Lower leg skin (tissue), 4 donors: ENCODE results near the gene DAP3. TPM values are rescaled to one million over a fixed set of nuclear protein-coding genes. Genes with fewer than 3 reads are reported as not detected.
"Not testable (repeated sequence)": the region's sequence is repeated elsewhere in the genome, so short reads cannot be mapped to it uniquely, and the experiment has no call there.

Source experiments
- DNase-seq, 2 donors: peaks; one replicate each; pipeline ENCODE4 v3.0.0-alpha.2; 2019; ENCODE audit warnings: low spot score in 2 of 2
- H3K4me3 ChIP-seq: fragments of 200-600 bp; sonication (generic); 2 replicates; pipeline ENCODE4 v1.5.1; 2017; ENCODE audit warnings: mild to moderate bottlenecking, low read depth; ENCODE audit not compliant: poor library complexity, severe bottlenecking
- CTCF ChIP-seq, 3 donors: fragments of 450-650 bp; IDR thresholded peaks; one replicate each; pipeline ENCODE4 v1.5.1; 2016; ENCODE audit warnings: antibody characterized with exemption in 3 of 3, mild to moderate bottlenecking in 3 of 3, moderate library complexity in 2 of 3
- POLR2A ChIP-seq, 2 donors: fragments of 450-650 bp; IDR thresholded peaks; one replicate each; pipeline ENCODE4 v1.6.1; 2016 to 2017; ENCODE audit warnings: antibody characterized with exemption in 2 of 2, mild to moderate bottlenecking in 1 of 2, moderate library complexity in 1 of 2
- WGBS, 2 donors: methylation state at CpG; one replicate each; pipeline ENCODE4 v1.1.5; 2018; 5-methylcytosine and 5-hydroxymethylcytosine counted together
- intact Hi-C: fragments of 100-400 bp; cut with DNase I; formaldehyde crosslinking; loops from one replicate; pipeline ENCODE4 v1.15.0; 2023; ENCODE audit warnings: low total_unique reads
- total RNA-seq, 4 donors: library from RNA; depleted of rRNA; stranded (reverse); fragments of >200 nt; gene quantifications; one replicate each; pipeline ENCODE4 v1.1.0, GENCODE V29; 2016

Gene DAP3
- total RNA-seq, 4 donors from 2014 or later, result 88.7 to 163 (median 120) TPM

- no peak for DNase-seq
- no peak for TF ChIP-seq CTCF (IDR thresholded peaks at IDR 0.05)
- no peak for TF ChIP-seq POLR2A (IDR thresholded peaks at IDR 0.05)
- intact Hi-C loops, result no loop called here
- 91 to 96% methylated on average over 6 of the region's 6 CpGs for WGBS, 2 donors
- H3K4me3 ChIP-seq, result no peak overlapping the region
These were observed 8.4 kb upstream of the DAP3 start for GRCh38 chr1:155680531-155680930.

- DNase-seq, result no peak
- no peak overlapping the region for H3K4me3 ChIP-seq
- no peak for TF ChIP-seq POLR2A (IDR thresholded peaks at IDR 0.05)
- TF ChIP-seq CTCF (IDR thresholded peaks at IDR 0.05), result no peak
- intact Hi-C loops, result no loop called here
- WGBS, 2 donors, result 91% methylated on average over 2 of the region's 2 CpGs
These were observed 7.1 kb upstream of the DAP3 start for GRCh38 chr1:155681776-155682175.

- WGBS, 2 donors, result 0 to 1% methylated on average over 13 to 30 of the region's 35 CpGs
- peak overlapping the region; percentile 97 for H3K4me3 ChIP-seq
- intact Hi-C loops, DNase-seq: not testable (repeated sequence)
These were observed 1.1 kb upstream of the DAP3 start for GRCh38 chr1:155687705-155688323.

DNA sequence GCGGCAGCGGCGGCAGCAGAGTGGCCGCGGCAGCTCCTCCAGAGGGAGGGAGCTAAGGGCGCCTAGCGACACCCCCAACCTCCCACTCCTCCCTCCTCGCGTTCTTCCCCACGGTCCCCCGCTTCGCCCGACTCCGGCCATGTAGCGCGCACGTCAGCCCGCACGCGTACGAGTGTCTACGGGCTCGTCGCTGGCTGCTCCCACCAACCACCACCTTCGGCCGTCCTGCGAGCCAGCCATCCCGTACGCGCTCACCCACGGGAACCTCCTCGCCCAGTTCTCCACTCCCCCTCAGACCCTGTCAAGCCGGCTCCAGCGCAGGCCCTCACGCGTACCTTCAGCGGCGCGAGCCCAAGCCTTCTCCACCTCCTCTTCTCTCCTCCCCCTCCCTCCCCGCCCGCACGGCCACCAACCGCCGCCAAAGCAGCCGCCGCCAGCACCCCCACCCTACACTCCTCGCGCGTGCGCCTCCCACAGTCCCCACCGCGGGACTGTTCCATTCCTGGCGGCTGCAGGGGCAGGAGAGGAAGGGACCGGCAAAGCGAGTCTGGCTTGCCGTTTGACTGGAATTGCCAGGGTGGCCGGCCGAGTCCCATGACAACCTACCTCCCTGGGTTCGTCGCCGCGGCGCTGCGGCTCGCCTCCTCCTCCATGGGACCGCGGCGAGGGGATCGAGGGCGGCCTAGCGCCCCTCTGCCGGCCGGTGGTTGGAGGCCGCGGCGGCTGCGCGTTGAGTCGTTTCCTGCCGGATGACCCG is 389 bp upstream of the DAP3 start, which contains the start of gene YY1AP1:
YY1AP1 (minus strand) TSS at position 451 of the 757 bp plus-strand sequence. CDS start 8,338 bp downstream, outside the sequence.
- WGBS, 2 donors, result 1% methylated on average over 38 to 40 of the region's 81 CpGs
- intact Hi-C loops, result no loop called here
- DNase-seq, result peak; percentile 86 to 98
- TF ChIP-seq CTCF (IDR thresholded peaks at IDR 0.05) (no peak), POLR2A (IDR thresholded peaks at IDR 0.05) (peak in 1 of 2 donors; percentile 77)
- peak within 1 kb of the TSS; percentile 97 for H3K4me3 ChIP-seq

DNA sequence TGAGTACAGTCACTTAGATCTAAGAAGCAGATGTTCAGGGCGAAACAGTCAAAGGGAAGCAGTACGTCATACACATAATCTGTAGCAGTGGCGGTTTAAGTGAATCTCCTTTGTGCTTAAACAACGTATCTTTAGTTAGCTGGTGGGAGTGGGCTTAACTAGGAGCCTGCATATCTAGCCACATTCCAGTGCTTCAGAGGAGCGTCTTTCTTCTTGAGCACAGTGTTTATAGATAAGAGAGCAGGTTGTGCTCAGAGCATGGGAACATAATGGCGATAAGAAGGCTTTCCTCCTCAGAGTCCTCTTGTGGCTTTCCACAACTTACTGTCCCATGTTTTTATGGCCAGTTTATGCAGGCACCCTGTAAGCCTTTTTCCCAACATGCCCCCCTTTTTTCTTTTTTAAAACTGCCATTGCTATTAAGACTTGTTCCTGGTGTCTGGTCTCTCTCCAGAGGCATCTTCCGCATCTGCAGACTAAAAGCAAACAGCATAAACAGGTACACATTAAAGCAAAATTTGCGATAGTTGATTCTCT is 3.2 kb downstream of the DAP3 start:
- no peak overlapping the region for H3K4me3 ChIP-seq
- WGBS, 2 donors, result 94 to 95% methylated on average over 8 of the region's 8 CpGs
- intact Hi-C loops, result no loop called here
- DNase-seq, result no peak
- no peak for TF ChIP-seq CTCF (IDR thresholded peaks at IDR 0.05)
- TF ChIP-seq POLR2A (IDR thresholded peaks at IDR 0.05), result no peak

DNA sequence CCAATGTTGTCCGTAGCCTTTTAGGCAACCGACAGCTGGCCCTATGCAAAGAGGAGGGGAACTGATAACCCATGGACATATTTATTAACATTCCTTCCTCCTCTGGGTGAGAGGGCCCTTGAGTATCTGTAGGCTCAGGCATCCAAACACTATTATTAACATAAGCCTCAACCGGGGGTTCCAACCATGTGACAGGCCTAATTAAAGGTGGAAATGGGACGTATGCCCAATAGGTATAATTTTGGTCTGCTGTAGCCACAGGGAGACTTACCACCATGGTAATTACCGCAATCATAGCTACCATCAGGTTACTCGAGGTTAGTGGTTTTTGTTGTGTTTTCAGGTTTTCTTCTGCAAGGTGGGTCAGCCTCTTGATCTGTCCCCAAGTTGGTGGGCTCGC is 5.3 kb downstream of the DAP3 start:
- TF ChIP-seq POLR2A (IDR thresholded peaks at IDR 0.05) (no peak), CTCF (IDR thresholded peaks at IDR 0.05) (no peak)
- 85 to 89% methylated on average over 7 of the region's 7 CpGs for WGBS, 2 donors
- DNase-seq, result no peak
- intact Hi-C loops, result no loop called here
- no peak overlapping the region for H3K4me3 ChIP-seq
